Vagina (tissue), 2 donors: ENCODE measurements around the gene EWSR1. TPM values are rescaled to one million over a fixed set of nuclear protein-coding genes. Genes with fewer than 3 reads are reported as not detected.

Source experiments
- DNase-seq, 2 donors: peaks; one replicate each; pipeline ENCODE4 v3.0.0-alpha.2; 2017; ENCODE audit errors: extremely low spot score in 2 of 2
- H3K27ac ChIP-seq: fragments of 200-600 bp; sonication (generic); one replicate; pipeline ENCODE4 v1.5.1; 2019
- H3K27me3 ChIP-seq: fragments of 200-600 bp; sonication (generic); one replicate; pipeline ENCODE4 v1.5.1; 2019
- H3K36me3 ChIP-seq, 2 donors: fragments of 200-600 bp; sonication (generic); one replicate each; pipeline ENCODE4 v1.5.1; 2017 to 2019
- H3K4me1 ChIP-seq: fragments of 200-600 bp; sonication (generic); one replicate; pipeline ENCODE4 v1.5.1; 2019
- H3K4me3 ChIP-seq, 2 donors: fragments of 200-600 bp; sonication (generic); 1 replicate in 1 of 2; 2 replicates in 1 of 2; pipeline ENCODE4 v1.5.1; 2016 to 2019
- H3K9me3 ChIP-seq: fragments of 200-600 bp; sonication (generic); one replicate; pipeline ENCODE4 v1.5.1; 2019
- CTCF ChIP-seq, 3 experiments: fragments of 450-650 bp in 2 of 3; fragments of 200-600 bp in 1 of 3; sonication (generic) in 1 of 3; IDR thresholded peaks; one replicate each; pipeline ENCODE4 v1.5.1; 2017 to 2019; ENCODE audit warnings: antibody characterized with exemption in 3 of 3, mild to moderate bottlenecking in 2 of 3, moderate library complexity in 2 of 3
- POLR2A ChIP-seq, 2 donors: fragments of 450-650 bp; IDR thresholded peaks; one replicate each; pipeline ENCODE4 v1.6.1; 2017; ENCODE audit warnings: antibody characterized with exemption in 2 of 2, mild to moderate bottlenecking in 2 of 2, moderate library complexity in 2 of 2
- POLR2AphosphoS5 ChIP-seq, 2 donors: sonication (generic); formaldehyde crosslinking; IDR thresholded peaks; one replicate each; pipeline ENCODE4 v1.9.0; 2017; ENCODE audit warnings: antibody characterized with exemption in 2 of 2, mild to moderate bottlenecking in 2 of 2, low read depth in 1 of 2; ENCODE audit not compliant: insufficient read depth in 1 of 2
- intact Hi-C: fragments of 100-400 bp; cut with DNase I; formaldehyde crosslinking; loops from one replicate; pipeline ENCODE4 v1.15.1; 2023
- total RNA-seq: library from RNA; depleted of rRNA; stranded (reverse); fragments of >200 nt; gene quantifications from one replicate; pipeline ENCODE4 v1.2.3, GENCODE V29; 2016

Gene EWSR1
- total RNA-seq, 1 donor from 2014 or later = 164 TPM

- Histone ChIP-seq H3K4me3 (no peak overlapping the region), H3K27ac (no peak overlapping the region), H3K36me3 (peaks cover 0 to 64% of the 10 kb centered on the region in 2 donors), H3K4me1 (no peaks in the 10 kb centered on the region), H3K9me3 (no peaks in the 10 kb centered on the region), H3K27me3 (no peaks in the 10 kb centered on the region)
- DNase-seq = no peak
- TF ChIP-seq CTCF (IDR thresholded peaks at IDR 0.05) (no peak), POLR2AphosphoS5 (IDR thresholded peaks at IDR 0.05; ENCODE audit: insufficient read depth in 1 of 2, low read depth in 1 of 2) (no peak), POLR2A (IDR thresholded peaks at IDR 0.05) (no peak)
- intact Hi-C loops = no loop called here
Measured at GRCh38 chr22:29341056-29341848, 73.2 kb downstream of the EWSR1 start.

GRCh38 chr22:29341849-29342127, 73.7 kb downstream of the EWSR1 start:
- no peak overlapping the region for H3K27ac ChIP-seq
- H3K4me3 ChIP-seq = no peak overlapping the region

GRCh38 chr22:29342177-29342576, 74.1 kb downstream of the EWSR1 start:
- H3K4me1 ChIP-seq = no peaks in the 10 kb centered on the region
- no peak overlapping the region for H3K27ac ChIP-seq
- no peaks in the 10 kb centered on the region for H3K9me3 ChIP-seq
- H3K27me3 ChIP-seq = no peaks in the 10 kb centered on the region
- H3K36me3 ChIP-seq = peaks cover 0 to 66% of the 10 kb centered on the region in 2 donors
- no peak overlapping the region for H3K4me3 ChIP-seq
- TF ChIP-seq POLR2AphosphoS5 (IDR thresholded peaks at IDR 0.05; ENCODE audit: insufficient read depth in 1 of 2, low read depth in 1 of 2) = no peak
- TF ChIP-seq CTCF (IDR thresholded peaks at IDR 0.05) = no peak
- TF ChIP-seq POLR2A (IDR thresholded peaks at IDR 0.05) = no peak
- no peak for DNase-seq
- intact Hi-C loops = no loop called here

More at GRCh38 chr22:29341849-29342127, 73.7 kb downstream of the EWSR1 start:
- no peaks in the 10 kb centered on the region for H3K9me3 ChIP-seq
- DNase-seq = no peak
- intact Hi-C loops = no loop called here
- peaks cover 0 to 66% of the 10 kb centered on the region in 2 donors for H3K36me3 ChIP-seq
- no peaks in the 10 kb centered on the region for H3K4me1 ChIP-seq
- no peaks in the 10 kb centered on the region for H3K27me3 ChIP-seq
- no peak for TF ChIP-seq POLR2AphosphoS5 (IDR thresholded peaks at IDR 0.05; ENCODE audit: insufficient read depth in 1 of 2, low read depth in 1 of 2)
- no peak for TF ChIP-seq CTCF (IDR thresholded peaks at IDR 0.05)

DNA sequence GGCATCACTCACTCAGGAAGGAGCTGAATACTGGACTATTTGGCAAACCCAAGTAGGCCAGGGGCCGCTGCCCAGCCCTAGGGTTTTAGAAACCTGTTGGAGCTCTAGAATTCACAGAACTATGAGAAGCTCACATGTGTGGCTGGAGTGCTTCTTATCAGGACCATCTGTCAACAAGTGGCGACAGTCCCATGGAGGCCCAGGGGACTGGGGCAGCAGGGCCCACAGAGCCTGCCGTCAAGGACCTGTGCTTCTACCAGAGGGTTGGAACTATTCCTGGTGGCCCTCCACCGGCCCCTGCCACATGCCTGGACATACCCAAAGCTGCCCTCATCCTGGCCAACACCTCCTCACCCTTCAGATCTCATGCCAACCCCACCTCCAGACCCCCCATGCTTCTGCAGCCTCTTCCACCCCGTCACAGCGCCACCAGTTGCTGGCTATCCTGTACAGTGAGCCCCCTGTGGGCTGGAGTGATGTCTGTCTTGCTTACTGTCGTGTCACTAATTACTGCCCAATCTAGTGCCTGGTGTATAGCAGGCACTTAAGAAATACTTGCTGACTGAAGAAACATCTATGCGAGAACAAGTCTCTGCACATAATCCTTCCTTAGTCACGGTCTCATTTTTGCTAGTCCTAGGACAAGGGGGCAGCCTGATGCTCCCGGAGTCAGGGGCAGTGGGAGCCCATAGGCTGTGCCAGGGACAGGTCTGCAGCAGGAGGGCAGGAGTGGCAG, 74.7 kb downstream of the EWSR1 start:
- no peak for TF ChIP-seq POLR2AphosphoS5 (IDR thresholded peaks at IDR 0.05; ENCODE audit: insufficient read depth in 1 of 2, low read depth in 1 of 2)
- no peak for TF ChIP-seq CTCF (IDR thresholded peaks at IDR 0.05)
- no peak for TF ChIP-seq POLR2A (IDR thresholded peaks at IDR 0.05)
- H3K27ac ChIP-seq = no peak overlapping the region
- no peaks in the 10 kb centered on the region for H3K4me1 ChIP-seq
- intact Hi-C loops = no loop called here
- no peaks in the 10 kb centered on the region for H3K27me3 ChIP-seq
- H3K9me3 ChIP-seq = no peaks in the 10 kb centered on the region
- H3K36me3 ChIP-seq = peaks cover 0 to 66% of the 10 kb centered on the region in 2 donors
- DNase-seq = no peak
- no peak overlapping the region for H3K4me3 ChIP-seq

- Histone ChIP-seq H3K27ac (no peak overlapping the region), H3K9me3 (no peaks in the 10 kb centered on the region), H3K4me1 (no peaks in the 10 kb centered on the region), H3K27me3 (no peaks in the 10 kb centered on the region), H3K4me3 (no peak overlapping the region), H3K36me3 (peaks cover 0 to 66% of the 10 kb centered on the region in 2 donors)
- DNase-seq = no peak
- TF ChIP-seq CTCF (IDR thresholded peaks at IDR 0.05) = no peak
- TF ChIP-seq POLR2AphosphoS5 (IDR thresholded peaks at IDR 0.05; ENCODE audit: insufficient read depth in 1 of 2, low read depth in 1 of 2) = no peak
- no peak for TF ChIP-seq POLR2A (IDR thresholded peaks at IDR 0.05)
- intact Hi-C loops = no loop called here
Measured at GRCh38 chr22:29343313-29343805, 75.3 kb downstream of the EWSR1 start.
